Colonic mucosa (tissue), 4 donors: ENCODE measurements around the gene TOM1L1. TPM values are rescaled to one million over a fixed set of nuclear protein-coding genes. Genes with fewer than 3 reads are reported as not detected.

Source experiments
- DNase-seq: peaks from one replicate; pipeline ENCODE4 v3.0.0-alpha.2; 2020
- H3K27ac ChIP-seq: fragments of 200-600 bp; one replicate; pipeline ENCODE4 v1.8.0; 2021
- H3K27me3 ChIP-seq: fragments of 200-600 bp; one replicate; pipeline ENCODE4 v1.8.0; 2021
- H3K36me3 ChIP-seq: fragments of 200-600 bp; one replicate; pipeline ENCODE4 v1.8.0; 2021
- H3K4me1 ChIP-seq: fragments of 200-600 bp; one replicate; pipeline ENCODE4 v1.8.0; 2021; ENCODE audit warnings: mild to moderate bottlenecking
- H3K4me3 ChIP-seq: fragments of 200-600 bp; one replicate; pipeline ENCODE4 v1.8.0; 2021
- H3K9ac ChIP-seq, 2 donors: one replicate each; pipeline ENCODE4 v1.7.0; 2013; ENCODE audit warnings: control low read depth in 2 of 2, low read depth in 2 of 2, low read length in 2 of 2
- H3K9me3 ChIP-seq: fragments of 200-600 bp; one replicate; pipeline ENCODE4 v1.8.0; 2021
- intact Hi-C: fragments of 100-400 bp; cut with DNase I; formaldehyde crosslinking; loops from one replicate; pipeline ENCODE4 v1.14.1; 2022
- total RNA-seq, 2 donors: library from RNA; stranded (reverse); fragmentation: NEBNext Ultra II Directional in 1 of 2; extraction: Animal tissue kit (Norgen Biotek cat#: 25700) in 1 of 2; gene quantifications; one replicate each; pipeline ENCODE4 v1.2.1, GENCODE V29; 2021
- TF ChIP-seq, protein P1 (sequence below): fragments of 200-600 bp; IDR thresholded peaks from one replicate; pipeline ENCODE4 v1.8.0; 2022; ENCODE audit warnings: antibody characterized with exemption, mild to moderate bottlenecking
- donor health status: healthy.
- donor health status: DM: no; HTN: no; CAD: no.
- donor health status: DM: no; HTN: no; CAD: no.

The TOM1L1 gene
- total RNA-seq, 2 donors from 2014 or later: 56.7 to 67.3 TPM

DNA sequence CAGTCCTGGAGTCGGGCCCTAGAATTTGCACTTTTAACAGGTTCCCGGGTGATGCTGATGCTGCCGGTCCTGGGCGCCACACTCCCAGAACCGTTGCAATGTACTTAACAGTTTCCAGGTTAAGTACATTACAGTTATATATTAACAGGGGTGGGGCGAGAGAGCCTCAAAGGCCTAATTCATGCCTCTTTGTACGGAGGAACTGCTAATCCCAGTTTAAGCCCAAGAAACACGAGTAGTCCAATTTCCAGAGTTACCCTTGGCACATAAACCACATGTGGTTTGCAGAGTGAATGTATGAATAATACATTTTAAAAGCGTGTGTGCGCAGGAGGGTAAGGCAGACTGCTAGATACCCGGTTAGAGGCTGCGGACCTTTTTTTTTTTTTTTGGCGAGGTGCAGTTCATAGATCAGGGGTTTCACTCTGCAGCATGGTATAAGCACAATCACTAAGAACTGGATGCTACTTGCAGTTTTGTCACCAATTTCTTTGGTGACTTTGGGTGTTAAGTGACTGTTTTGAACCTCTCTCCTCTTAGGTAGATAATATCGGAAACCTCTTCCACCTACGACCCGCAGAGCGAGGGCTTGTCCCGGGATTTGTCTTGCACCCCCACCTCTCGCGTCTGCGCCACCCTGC, 67.1 kb downstream of the TOM1L1 start:
- Histone ChIP-seq H3K9me3 (no peaks in the 10 kb centered on the region), H3K36me3 (no peaks in the 10 kb centered on the region), H3K27ac (peak overlapping the region; percentile 54), H3K9ac (peak overlapping the region; percentile 83 to 84), H3K4me1 (peaks cover 5% of the 10 kb centered on the region), H3K27me3 (no peaks in the 10 kb centered on the region), H3K4me3 (peak overlapping the region; percentile 65)
- peak; percentile 49 for DNase-seq
- intact Hi-C loops: no loop called here
- TF ChIP-seq, protein P1, sequence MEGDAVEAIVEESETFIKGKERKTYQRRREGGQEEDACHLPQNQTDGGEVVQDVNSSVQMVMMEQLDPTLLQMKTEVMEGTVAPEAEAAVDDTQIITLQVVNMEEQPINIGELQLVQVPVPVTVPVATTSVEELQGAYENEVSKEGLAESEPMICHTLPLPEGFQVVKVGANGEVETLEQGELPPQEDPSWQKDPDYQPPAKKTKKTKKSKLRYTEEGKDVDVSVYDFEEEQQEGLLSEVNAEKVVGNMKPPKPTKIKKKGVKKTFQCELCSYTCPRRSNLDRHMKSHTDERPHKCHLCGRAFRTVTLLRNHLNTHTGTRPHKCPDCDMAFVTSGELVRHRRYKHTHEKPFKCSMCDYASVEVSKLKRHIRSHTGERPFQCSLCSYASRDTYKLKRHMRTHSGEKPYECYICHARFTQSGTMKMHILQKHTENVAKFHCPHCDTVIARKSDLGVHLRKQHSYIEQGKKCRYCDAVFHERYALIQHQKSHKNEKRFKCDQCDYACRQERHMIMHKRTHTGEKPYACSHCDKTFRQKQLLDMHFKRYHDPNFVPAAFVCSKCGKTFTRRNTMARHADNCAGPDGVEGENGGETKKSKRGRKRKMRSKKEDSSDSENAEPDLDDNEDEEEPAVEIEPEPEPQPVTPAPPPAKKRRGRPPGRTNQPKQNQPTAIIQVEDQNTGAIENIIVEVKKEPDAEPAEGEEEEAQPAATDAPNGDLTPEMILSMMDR: no peak

DNA sequence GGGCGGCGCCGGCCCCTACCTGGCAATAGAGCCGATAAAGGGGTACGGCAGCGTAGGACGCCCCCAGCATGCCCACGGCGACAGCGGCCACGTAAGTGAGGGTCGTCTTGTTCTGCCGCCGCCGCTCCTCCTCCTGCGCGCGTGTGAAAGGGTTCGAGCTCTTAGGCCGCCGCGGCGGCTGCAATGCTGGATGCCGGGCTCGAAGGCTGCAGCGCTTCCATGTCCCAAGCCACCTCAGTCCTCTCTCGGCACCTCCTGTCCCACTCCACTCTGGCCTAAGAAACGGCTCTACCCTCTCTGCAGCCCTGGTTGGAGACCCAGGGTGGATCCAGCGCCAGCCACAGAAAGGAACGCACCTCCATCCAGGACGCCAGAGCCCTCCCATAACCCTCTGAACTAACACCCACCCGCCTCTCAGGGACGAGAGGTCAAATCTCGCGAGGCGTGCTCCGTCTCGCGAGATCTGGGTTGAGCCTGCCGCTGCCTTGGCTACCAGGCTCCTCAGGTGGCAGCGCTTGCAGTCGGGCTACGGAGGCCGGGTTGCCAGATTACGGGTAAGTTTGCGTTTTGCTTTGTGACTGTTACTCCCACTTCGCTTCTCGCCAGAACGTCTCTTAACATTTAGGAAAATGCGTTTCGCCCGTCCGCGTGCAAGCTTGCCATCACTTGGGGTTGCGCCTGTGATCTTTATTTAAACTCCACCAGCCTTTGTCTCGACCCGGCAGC, 67.8 kb downstream of the TOM1L1 start, which contains the start of the genes COX11 and STXBP4:
Gene COX11, minus strand, starts transcription at position 393 of the 726 bp plus-strand sequence. Its CDS starts 8 bp downstream, at position 385.
Gene STXBP4, plus strand, starts transcription at position 504 of the 726 bp plus-strand sequence. CDS start 17,455 bp downstream, outside the sequence.
- H3K27me3 ChIP-seq: no peaks in the 10 kb centered on the region
- H3K4me3 ChIP-seq: peak within 1 kb of the TSS; percentile 65
- peak; percentile 97 for DNase-seq
- peaks cover 5% of the 10 kb centered on the region for H3K4me1 ChIP-seq
- peak within 1 kb of the TSS; percentile 54 for H3K27ac ChIP-seq
- TF ChIP-seq, protein P1: no peak
- H3K9me3 ChIP-seq: no peaks in the 10 kb centered on the region
- intact Hi-C loops: no loop called here
- no peaks in the 10 kb centered on the region for H3K36me3 ChIP-seq
- H3K9ac ChIP-seq: peak within 1 kb of the TSS; percentile 83 to 92

DNA sequence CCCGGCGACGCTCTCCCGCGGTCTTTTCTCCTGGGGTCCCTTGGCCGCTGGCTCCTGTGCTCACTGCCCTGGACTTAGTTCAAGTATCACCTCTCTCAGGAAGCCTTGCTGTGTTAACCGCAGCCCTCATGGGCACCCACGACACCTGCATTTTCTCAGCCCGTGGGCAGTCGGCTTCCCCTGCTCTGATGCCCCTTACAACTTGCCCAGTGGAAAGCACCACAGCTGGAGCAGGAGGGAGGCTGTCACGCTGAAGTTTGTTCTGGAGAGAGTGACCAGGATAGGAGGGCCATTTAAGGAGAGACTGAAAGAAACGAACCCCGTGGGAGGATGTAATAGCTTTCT, 68.3 kb downstream of the TOM1L1 start:
- H3K36me3 ChIP-seq: no peaks in the 10 kb centered on the region
- DNase-seq: peak; percentile 37

DNA sequence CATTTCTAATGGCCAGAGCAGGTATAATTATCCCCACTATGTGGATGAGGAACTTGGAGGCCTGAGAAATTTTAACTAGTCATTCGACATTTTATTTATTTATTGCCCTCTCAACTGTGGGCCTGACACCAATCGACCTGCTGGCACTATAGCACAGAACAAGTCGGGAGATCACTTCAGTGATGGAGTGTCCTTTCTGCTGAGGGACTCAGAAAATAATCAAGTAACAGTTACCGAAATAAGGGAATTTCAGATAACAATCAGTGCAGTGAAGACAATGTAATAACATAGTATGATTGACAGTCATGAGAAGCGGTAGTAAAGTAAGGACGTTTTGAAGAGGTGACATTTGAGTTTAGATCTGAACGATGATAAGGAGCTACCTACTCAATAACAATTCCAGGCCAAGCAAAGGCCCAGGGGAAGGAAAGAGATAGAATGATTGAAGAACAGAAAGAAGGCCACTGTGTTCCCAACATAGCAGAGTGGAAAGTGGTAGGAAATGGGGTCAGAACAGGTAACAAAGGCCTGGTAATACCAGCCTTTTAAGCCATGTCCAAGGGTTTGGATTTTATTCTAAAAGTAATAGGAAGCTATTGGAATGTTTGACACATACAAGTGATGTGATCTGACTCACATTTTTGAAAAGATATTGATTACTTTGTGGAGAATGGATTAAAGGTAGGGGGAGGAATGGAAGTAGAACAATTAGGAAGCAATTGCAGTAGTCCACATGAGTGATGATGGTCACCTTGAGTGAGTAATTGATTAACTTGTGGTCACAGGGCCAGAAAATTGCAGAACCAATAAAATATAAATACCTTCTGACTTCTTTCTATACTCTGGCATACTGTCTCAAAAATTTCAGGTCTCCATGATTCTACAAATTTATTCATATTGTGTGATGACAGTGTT, 69.3 kb downstream of the TOM1L1 start:
- H3K27ac ChIP-seq: no peak overlapping the region
- peak overlapping the region; percentile 37 to 83 for H3K9ac ChIP-seq
- no peak for DNase-seq
- TF ChIP-seq, protein P1: no peak
- H3K36me3 ChIP-seq: no peaks in the 10 kb centered on the region
- no peak overlapping the region for H3K4me3 ChIP-seq
- H3K9me3 ChIP-seq: no peaks in the 10 kb centered on the region
- H3K27me3 ChIP-seq: no peaks in the 10 kb centered on the region
- intact Hi-C loops: no loop called here
- peaks cover 5% of the 10 kb centered on the region for H3K4me1 ChIP-seq

More for the DNA sequence above, 68.3 kb downstream of the TOM1L1 start:
- intact Hi-C loops: no loop called here
- H3K4me1 ChIP-seq: peaks cover 5% of the 10 kb centered on the region
- H3K4me3 ChIP-seq: peak overlapping the region; percentile 65
- H3K27ac ChIP-seq: peak overlapping the region; percentile 54
- H3K9me3 ChIP-seq: no peaks in the 10 kb centered on the region
- peak overlapping the region; percentile 83 to 92 for H3K9ac ChIP-seq
- no peaks in the 10 kb centered on the region for H3K27me3 ChIP-seq
- TF ChIP-seq, protein P1: no peak

DNA sequence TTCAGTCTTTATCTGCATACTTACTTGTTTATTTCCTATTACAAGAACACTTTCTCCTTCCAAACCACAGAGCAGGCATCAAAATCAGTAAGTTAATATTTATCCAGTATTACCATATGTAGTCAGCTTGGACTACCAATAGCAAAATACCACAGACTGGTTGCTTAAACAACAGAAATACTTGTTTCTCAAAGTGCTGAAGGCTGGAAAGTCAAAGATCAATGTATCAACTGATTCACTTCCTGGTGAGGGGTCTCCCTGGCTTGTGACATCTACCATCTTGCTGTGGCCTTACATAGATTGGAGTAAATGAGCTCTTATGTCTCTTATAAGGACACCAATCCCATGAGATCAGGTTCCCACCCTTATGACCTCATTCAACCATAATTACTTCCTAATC, 70.5 kb downstream of the TOM1L1 start:
- no peak overlapping the region for H3K27ac ChIP-seq
- no peaks in the 10 kb centered on the region for H3K27me3 ChIP-seq
- DNase-seq: no peak
- H3K4me3 ChIP-seq: no peak overlapping the region
- intact Hi-C loops: no loop called here
- H3K36me3 ChIP-seq: no peaks in the 10 kb centered on the region
- peaks cover 5% of the 10 kb centered on the region for H3K4me1 ChIP-seq
- TF ChIP-seq, protein P1: no peak
- no peak overlapping the region for H3K9ac ChIP-seq
- H3K9me3 ChIP-seq: no peaks in the 10 kb centered on the region
